AG04450 (cell line): ENCODE data around the gene XXYLT1. TPM values are rescaled to one million over a fixed set of nuclear protein-coding genes. Genes with fewer than 3 reads are reported as not detected.

Experiments
- CTCF ChIA-PET: fragments of 300-600, 350-600 bp; formaldehyde crosslinking; extraction: SDS; loops from one replicate; lab custom pipeline; 2022; ENCODE audit warnings: antibody characterized with exemption, inconsistent platforms; lab: Charles Lee
- POLR2A ChIA-PET: fragments of 350-600 bp; formaldehyde crosslinking; extraction: SDS; loops from one replicate; lab custom pipeline; 2021; ENCODE audit warnings: antibody characterized with exemption, inconsistent platforms; lab: Yijun Ruan, JAX
- DNase-seq: peaks from one replicate; pipeline ENCODE4 v3.0.0-alpha.2; 2011; ENCODE audit warnings: low read depth, low spot score
- H3K27ac ChIP-seq: one replicate; pipeline ENCODE4 v1.5.1; 2012; ENCODE audit warnings: low read depth, low read length, control low read depth
- H3K27me3 ChIP-seq: one replicate; pipeline ENCODE4 v1.6.0; 2012; ENCODE audit warnings: low read length; ENCODE audit not compliant: control insufficient read depth, insufficient read depth
- H3K4me3 ChIP-seq: 2 replicates; pipeline ENCODE4 v1.5.1; 2011; ENCODE audit warnings: mild to moderate bottlenecking, low read depth, low read length, control low read depth
- H3K9me3 ChIP-seq: 2 replicates; pipeline ENCODE4 v1.5.1; 2012; ENCODE audit warnings: low read length; ENCODE audit not compliant: control insufficient read depth, insufficient read depth
- polyA plus RNA-seq: library from polyadenylated mRNA; depleted of rRNA; stranded (reverse); fragments of >200 nt; gene quantifications from 2 replicates; pipeline ENCODE4 v1.2.3, GENCODE V29; 2011
- TF ChIP-seq, protein P1 (sequence below): IDR thresholded peaks from 2 replicates; pipeline ENCODE4 v1.5.1; 2011; ENCODE audit warnings: low read depth, low read length, control low read depth, inconsistent platforms

Gene XXYLT1
- polyA plus RNA-seq, 1 experiment: 16.5 TPM

DNA sequence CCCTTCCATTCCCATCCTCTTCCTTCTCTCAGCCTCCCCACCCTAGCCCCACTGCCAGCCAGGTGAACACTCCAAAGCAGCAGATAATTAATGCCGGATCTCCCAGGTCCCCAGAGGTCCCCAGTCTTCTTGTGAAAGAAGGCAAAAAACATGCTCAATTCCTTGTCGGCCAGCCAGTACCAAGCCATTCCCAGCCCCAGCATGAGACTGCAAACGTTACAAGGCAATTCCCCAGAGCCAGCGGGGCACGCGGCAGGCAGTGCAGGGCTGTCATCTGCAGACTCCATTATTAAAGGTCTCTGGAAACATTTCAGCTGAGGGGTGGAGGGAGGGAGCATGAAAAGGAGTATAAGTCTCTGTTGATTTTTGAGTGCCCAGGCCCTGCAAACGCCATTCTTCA, 117.8 kb downstream of the XXYLT1 start:
- H3K27me3 ChIP-seq: no peaks in the 10 kb centered on the region
- no peak for DNase-seq
- H3K27ac ChIP-seq: no peak overlapping the region
- ChIA-PET POLR2A (interaction anchor here (1.0 to 1.2 kb wide), 2 partner anchors 57 to 467 kb away, joined by 3 to 5 read pairs; partner anchors contain the start of gene FAM43A), CTCF (interaction anchor here (1.0 to 1.2 kb wide), 3 partner anchors 46 to 481 kb away, joined by 3 to 5 read pairs (median 4); partner anchors contain the start of gene LSG1)
- TF ChIP-seq, protein P1, sequence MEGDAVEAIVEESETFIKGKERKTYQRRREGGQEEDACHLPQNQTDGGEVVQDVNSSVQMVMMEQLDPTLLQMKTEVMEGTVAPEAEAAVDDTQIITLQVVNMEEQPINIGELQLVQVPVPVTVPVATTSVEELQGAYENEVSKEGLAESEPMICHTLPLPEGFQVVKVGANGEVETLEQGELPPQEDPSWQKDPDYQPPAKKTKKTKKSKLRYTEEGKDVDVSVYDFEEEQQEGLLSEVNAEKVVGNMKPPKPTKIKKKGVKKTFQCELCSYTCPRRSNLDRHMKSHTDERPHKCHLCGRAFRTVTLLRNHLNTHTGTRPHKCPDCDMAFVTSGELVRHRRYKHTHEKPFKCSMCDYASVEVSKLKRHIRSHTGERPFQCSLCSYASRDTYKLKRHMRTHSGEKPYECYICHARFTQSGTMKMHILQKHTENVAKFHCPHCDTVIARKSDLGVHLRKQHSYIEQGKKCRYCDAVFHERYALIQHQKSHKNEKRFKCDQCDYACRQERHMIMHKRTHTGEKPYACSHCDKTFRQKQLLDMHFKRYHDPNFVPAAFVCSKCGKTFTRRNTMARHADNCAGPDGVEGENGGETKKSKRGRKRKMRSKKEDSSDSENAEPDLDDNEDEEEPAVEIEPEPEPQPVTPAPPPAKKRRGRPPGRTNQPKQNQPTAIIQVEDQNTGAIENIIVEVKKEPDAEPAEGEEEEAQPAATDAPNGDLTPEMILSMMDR: no peak
- no peaks in the 10 kb centered on the region; the same call in 1 of the 2 replicates for H3K9me3 ChIP-seq
- H3K4me3 ChIP-seq: no peak overlapping the region

DNA sequence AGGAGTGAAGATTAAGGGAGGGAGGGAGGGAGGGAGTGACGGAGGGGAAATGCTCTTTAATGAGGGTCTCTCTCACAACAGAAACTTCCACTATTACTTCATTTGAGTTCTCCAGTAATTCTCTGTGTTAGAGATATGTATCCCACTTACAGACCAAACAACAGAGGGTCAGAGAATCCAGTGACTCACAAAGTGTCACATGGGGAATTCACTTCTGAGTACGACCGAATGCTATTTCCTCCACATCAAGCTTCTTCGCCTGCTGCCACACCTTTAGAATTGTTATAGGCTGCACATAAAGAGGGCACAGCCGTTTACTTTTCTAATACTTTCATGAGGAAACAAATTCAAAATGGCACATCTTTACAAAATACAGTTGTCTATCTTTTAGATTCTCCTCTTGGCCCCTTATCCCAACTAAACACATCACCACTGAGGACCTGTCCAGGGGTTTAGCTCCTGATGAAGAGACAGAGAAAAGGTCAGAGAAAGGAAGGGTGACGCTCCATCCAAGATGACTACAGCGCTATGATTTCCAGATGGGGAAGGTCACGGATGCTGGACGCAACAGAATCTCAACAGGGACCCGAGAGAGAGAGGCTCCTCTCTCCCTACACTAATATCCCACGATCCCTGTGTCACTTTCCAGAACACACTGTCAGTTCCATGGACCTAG, 119.0 kb downstream of the XXYLT1 start:
- H3K27ac ChIP-seq: peak overlapping the region; percentile 31
- H3K9me3 ChIP-seq: no peaks in the 10 kb centered on the region; the same call in 1 of the 2 replicates
- no peak overlapping the region for H3K4me3 ChIP-seq
- DNase-seq: no peak
- H3K27me3 ChIP-seq: no peaks in the 10 kb centered on the region
- POLR2A ChIA-PET: no interaction called here
- TF ChIP-seq, protein P1: no peak
- CTCF ChIA-PET: no interaction called here

DNA sequence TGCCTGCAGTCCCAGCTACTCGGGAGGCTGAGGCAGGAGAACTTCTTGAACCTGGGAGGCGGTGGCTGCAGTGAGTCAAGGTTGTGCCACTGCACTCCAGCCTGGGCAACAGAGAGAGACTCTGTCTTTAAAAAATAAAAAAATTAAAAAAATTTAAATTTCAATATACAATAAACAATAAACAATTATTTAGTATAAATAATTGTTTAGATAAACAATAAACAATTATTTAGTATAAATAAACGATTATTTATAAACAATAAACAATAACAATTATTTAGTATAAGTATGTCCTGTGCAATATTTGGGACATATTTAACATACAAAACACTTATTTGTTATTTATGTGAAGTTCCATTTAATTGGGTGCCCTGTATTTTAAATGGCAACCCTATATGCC, 119.6 kb downstream of the XXYLT1 start:
- Histone ChIP-seq H3K4me3 (no peak overlapping the region), H3K9me3 (no peaks in the 10 kb centered on the region; the same call in 1 of the 2 replicates), H3K27ac (no peak overlapping the region), H3K27me3 (no peaks in the 10 kb centered on the region)
- TF ChIP-seq, protein P1: no peak
- POLR2A ChIA-PET: no interaction called here
- DNase-seq: no peak
- CTCF ChIA-PET: interaction anchor here (1.4 kb wide), 1 partner anchor 469 kb away, joined by 6 read pairs; no protein-coding TSS in a partner anchor

DNA sequence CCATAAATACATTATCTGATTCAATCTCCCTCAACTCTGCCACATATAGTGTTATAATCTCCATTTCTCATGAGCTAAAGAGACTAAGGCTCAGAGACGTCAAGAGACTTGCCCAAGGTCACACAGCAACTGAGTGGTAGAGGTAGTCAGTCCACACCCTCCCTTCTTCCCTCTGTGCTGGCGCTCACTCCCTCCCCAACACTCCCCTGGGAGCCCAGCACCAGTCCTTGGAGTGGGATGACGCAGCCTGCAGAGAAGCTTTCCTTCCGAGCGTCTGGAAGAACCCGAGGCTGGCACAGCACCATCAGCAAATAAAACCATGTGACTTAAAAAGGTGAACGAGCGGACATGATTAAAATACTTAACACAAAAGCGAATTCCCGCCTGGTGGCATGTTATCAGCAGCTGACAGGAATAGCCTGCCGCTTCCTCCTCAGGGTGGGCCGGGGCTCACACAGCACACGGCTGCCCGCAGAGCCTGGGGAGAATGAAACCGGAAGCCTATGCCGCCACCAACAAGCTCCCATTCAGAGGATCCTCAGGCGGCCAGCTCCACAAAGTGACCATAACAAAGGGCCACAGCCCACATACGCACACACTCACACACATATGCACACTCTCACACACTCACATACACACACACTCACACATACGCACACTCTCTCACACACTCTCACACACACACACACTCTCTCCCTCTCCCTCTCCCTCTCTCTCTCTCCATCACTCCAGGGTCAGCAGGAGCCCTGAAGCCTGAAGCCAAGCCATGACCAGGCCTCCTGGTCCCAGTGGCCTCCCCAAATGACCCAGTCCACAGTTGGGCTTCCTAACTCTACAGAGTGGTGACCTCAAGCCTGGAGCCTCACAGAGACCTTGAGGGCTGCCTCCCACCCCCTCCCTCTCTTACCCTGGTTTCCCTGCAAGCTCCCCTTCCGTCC, 120.5 kb downstream of the XXYLT1 start:
- Histone ChIP-seq H3K9me3 (no peaks in the 10 kb centered on the region; the same call in 1 of the 2 replicates), H3K27ac (peak overlapping the region; percentile 21), H3K27me3 (no peaks in the 10 kb centered on the region), H3K4me3 (peak overlapping the region; percentile 11; the same call in 1 of the 2 replicates)
- POLR2A ChIA-PET: interaction anchor here (1.0 kb wide), 1 partner anchor 30 kb away, joined by 3 read pairs; no protein-coding TSS in a partner anchor
- CTCF ChIA-PET: interaction anchor here (1.2 to 1.4 kb wide), 2 partner anchors 44 to 468 kb away, joined by 6 to 8 read pairs; no protein-coding TSS in a partner anchor
- no peak for DNase-seq
- TF ChIP-seq, protein P1: no peak
